GM12878 (cell line): ENCODE results near the gene MCM3AP. TPM values are rescaled to one million over a fixed set of nuclear protein-coding genes. Genes with fewer than 3 reads are reported as not detected.

Experiments
- ATAC-seq: fragments of 200-7000 bp; cut with Tn5 transposase; 3 replicates; pipeline ENCODE4 v1.9.1; 2020; ENCODE audit warnings: mild to moderate bottlenecking, moderate library complexity
- BruUV-seq: library from RNA; stranded (reverse); fragments of 400-500 nt; replicated peaks from 2 replicates; lab custom pipeline; 2021; lab: Mats Ljungman, UMichigan
- CTCF ChIA-PET: fragments of 300-600 bp; sonication (Branson Sonifier 250); formaldehyde crosslinking; extraction: SDS; loops from one replicate; lab custom pipeline; 2021; ENCODE audit warnings: inconsistent platforms; lab: Yijun Ruan, JAX
- POLR2A ChIA-PET: fragments of 350-600 bp; formaldehyde crosslinking; extraction: SDS; loops from one replicate; lab custom pipeline; 2021; ENCODE audit warnings: inconsistent platforms; lab: Charles Lee
- RAD21 ChIA-PET: fragments of 300-600 bp; sonication (Branson Sonifier 250); formaldehyde crosslinking; loops from one replicate; lab custom pipeline; 2023; ENCODE audit warnings: antibody characterized with exemption; ENCODE audit not compliant: unreplicated experiment; lab: Charles Lee
- SMC1A ChIA-PET: fragments of 300-600 bp; sonication (Branson Sonifier 250); formaldehyde crosslinking; loops from one replicate; lab custom pipeline; 2023; ENCODE audit not compliant: unreplicated experiment, uncharacterized antibody; lab: Charles Lee
- DNase-seq: peaks from one replicate; pipeline ENCODE4 v3.0.0-alpha.2; 2011; ENCODE audit warnings: low read depth, low spot score
- FAIRE-seq: peaks from 3 replicates; lab custom pipeline; 2011; peaks lifted over from hg19 to GRCh38; lab: Jason Lieb, UNC
- H2AFZ ChIP-seq: 2 replicates; pipeline ENCODE4 v1.6.0; 2011; ENCODE audit warnings: low read depth, low read length, control low read depth; ENCODE audit not compliant: control insufficient read depth
- H3K27ac ChIP-seq: 2 replicates; pipeline ENCODE4 v1.5.1; 2011; ENCODE audit warnings: control low read depth; ENCODE audit not compliant: control insufficient read depth, insufficient read depth
- H3K27me3 ChIP-seq, 2 experiments: replicated peaks in 1 of 2; 2 replicates each; pipeline versions ENCODE4 v1.6.0 to v1.6.1; 2011; ENCODE audit warnings: low read length in 1 of 2; ENCODE audit not compliant: control insufficient read depth in 2 of 2, insufficient read depth in 2 of 2
- H3K36me3 ChIP-seq, 2 experiments: 2 replicates each; pipeline ENCODE4 v1.5.1; 2011; ENCODE audit warnings: low read length in 1 of 2; ENCODE audit not compliant: control insufficient read depth in 2 of 2, insufficient read depth in 2 of 2
- H3K4me1 ChIP-seq: 2 replicates; pipeline ENCODE4 v1.6.1; 2011; ENCODE audit warnings: mild to moderate bottlenecking, low read length, moderate library complexity, mixed read lengths; ENCODE audit not compliant: control insufficient read depth, insufficient read depth
- H3K4me2 ChIP-seq: 2 replicates; pipeline ENCODE4 v1.6.0; 2011; ENCODE audit warnings: control low read depth; ENCODE audit not compliant: control insufficient read depth, insufficient read depth
- H3K4me3 ChIP-seq: fragments of 200-600 bp; sonication (generic); 2 replicates; pipeline ENCODE4 v1.5.1; 2016
- H3K79me2 ChIP-seq: 2 replicates; pipeline ENCODE4 v1.6.0; 2011; ENCODE audit warnings: low read length; ENCODE audit not compliant: control insufficient read depth, insufficient read depth
- H3K9ac ChIP-seq: 2 replicates; pipeline ENCODE4 v1.8.0; 2011; ENCODE audit warnings: low read length, control low read depth, mixed read lengths; ENCODE audit not compliant: control insufficient read depth, insufficient read depth
- H3K9me3 ChIP-seq: replicated peaks from 3 replicates; pipeline ENCODE4 v1.5.1; 2011; ENCODE audit warnings: mild to moderate bottlenecking, low read length; ENCODE audit not compliant: control insufficient read depth, insufficient read depth
- H4K20me1 ChIP-seq: 2 replicates; pipeline ENCODE4 v1.6.0; 2011; ENCODE audit not compliant: control insufficient read depth, insufficient read depth
- CBX5 ChIP-seq: sonication (generic); IDR thresholded peaks from 2 replicates; pipeline ENCODE4 v1.6.1; 2016; ENCODE audit warnings: low read depth, moderate library complexity, mild to moderate bottlenecking, inconsistent platforms
- CREB1 ChIP-seq: IDR thresholded peaks from 2 replicates; pipeline ENCODE4 v1.6.1; 2012; ENCODE audit warnings: low read depth, mild to moderate bottlenecking, inconsistent platforms
- DPF2 ChIP-seq: fragments of 450-650 bp; IDR thresholded peaks from 2 replicates; pipeline ENCODE4 v1.6.1; 2017; ENCODE audit warnings: mild to moderate bottlenecking
- EP300 ChIP-seq, 2 experiments: fragments of 150-350 bp in 1 of 2; IDR thresholded peaks; 2 replicates each; pipeline ENCODE4 v1.6.1; 2011 to 2012; ENCODE audit warnings: low read depth in 2 of 2, low read length in 2 of 2, borderline replicate concordance in 1 of 2, improper control_type of control experiment in 1 of 2, inconsistent platforms in 1 of 2; ENCODE audit not compliant: control insufficient read depth in 1 of 2
- GATAD2B ChIP-seq: fragments of 450-650 bp; conservative IDR thresholded peaks from 2 replicates; pipeline ENCODE4 v1.6.1; 2017; ENCODE audit warnings: low read depth, mild to moderate bottlenecking, moderate library complexity
- HDAC6 ChIP-seq: fragments of 200-600 bp; sonication (generic); IDR thresholded peaks from one replicate; pipeline ENCODE4 v1.8.0; 2017; ENCODE audit warnings: antibody characterized with exemption; ENCODE audit not compliant: unreplicated experiment
- JUND ChIP-seq: IDR thresholded peaks from 2 replicates; pipeline ENCODE4 v1.6.1; 2012; ENCODE audit warnings: low read depth, mild to moderate bottlenecking, low read length, improper control_type of control experiment, moderate library complexity
- NFYB ChIP-seq: IDR thresholded peaks from 2 replicates; pipeline ENCODE4 v1.6.1; 2011; ENCODE audit warnings: low read depth, mild to moderate bottlenecking, low read length, improper control_type of control experiment, moderate library complexity; ENCODE audit not compliant: insufficient read depth
- POLR2A ChIP-seq: IDR thresholded peaks from 2 replicates; pipeline ENCODE4 v1.6.1; 2011; ENCODE audit warnings: low read depth, mild to moderate bottlenecking, low read length
- POU2F2 ChIP-seq: IDR thresholded peaks from 3 replicates; pipeline ENCODE4 v1.6.1; 2011; ENCODE audit warnings: low read depth, mild to moderate bottlenecking, low read length, borderline replicate concordance
- RELA ChIP-seq: fragments of 450-650 bp; IDR thresholded peaks from 2 replicates; pipeline ENCODE4 v1.8.0; 2014; ENCODE audit warnings: borderline replicate concordance; ENCODE audit not compliant: partially characterized antibody
- RUNX3 ChIP-seq: IDR thresholded peaks from 2 replicates; pipeline ENCODE4 v1.6.1; 2012; ENCODE audit warnings: low read length, inconsistent platforms
- USF2 ChIP-seq: IDR thresholded peaks from 2 replicates; pipeline ENCODE4 v1.6.1; 2011; ENCODE audit warnings: low read depth, low read length, improper control_type of control experiment, borderline replicate concordance
- YBX1 ChIP-seq: fragments of 450-650 bp; IDR thresholded peaks from 2 replicates; pipeline ENCODE4 v1.6.1; 2016; ENCODE audit warnings: antibody characterized with exemption
- WGBS: methylation state at CpG from one replicate; pipeline ENCODE4 v1.1.6; 2016; ENCODE audit warnings: low lambda C conversion rate; ENCODE audit not compliant: insufficient replicate concordance, insufficient coverage; ENCODE audit errors: missing lambda C conversion rate; 5-methylcytosine and 5-hydroxymethylcytosine counted together
- in situ Hi-C: fragments of 300-500 bp; cut with MboI; formaldehyde crosslinking; loops from 9 replicates; pipeline ENCODE4 v1.14.3; 2018; ENCODE audit warnings: mixed read lengths
- intact Hi-C: fragments of 100-400 bp; cut with micrococcal nuclease; formaldehyde crosslinking; loops from one replicate; pipeline ENCODE4 v1.14.2; 2022; ENCODE audit not compliant: unreplicated experiment
- polyA plus RNA-seq, 11 experiments: library from polyadenylated mRNA; depleted of rRNA in 4 of 11; unstranded in 6 of 11; stranded (reverse) in 5 of 11; fragments of >200 nt; fragmentation: Nextera tagmentation in 4 of 11; fragmentation: Illumina TruSeq in 1 of 11; extraction: Ambion mirVana in 4 of 11; extraction: Trizol in 1 of 11; gene quantifications; 1 replicate in 1 of 11; 2 replicates in 10 of 11; pipeline versions ENCODE4 v1.2.1 to v1.2.3, GENCODE V29; 2011 to 2016; ENCODE audit warnings: inconsistent platforms in 2 of 11, missing spikeins in 2 of 11, low read depth in 1 of 11
- total RNA-seq, 4 experiments: library from RNA; depleted of rRNA in 3 of 4; stranded (reverse); fragments of >200 nt in 3 of 4; fragmentation: Illumina TruSeq in 1 of 4; extraction: Trizol in 1 of 4; gene quantifications; 2 replicates each; pipeline versions ENCODE4 v1.2.1 to v1.2.3, GENCODE V29; 2013 to 2021

MCM3AP gene
- total and polyA plus RNA-seq, 10 of the 15 experiments (the other 5 are each of a cell fraction or from before 2014, with no cell fraction given), result 6.1 to 95.7 (median 47.0) TPM

GRCh38 chr21:46256501-46256994 is 28.9 kb downstream of the MCM3AP start:
- SMC1A ChIA-PET, result no interaction called here

DNA sequence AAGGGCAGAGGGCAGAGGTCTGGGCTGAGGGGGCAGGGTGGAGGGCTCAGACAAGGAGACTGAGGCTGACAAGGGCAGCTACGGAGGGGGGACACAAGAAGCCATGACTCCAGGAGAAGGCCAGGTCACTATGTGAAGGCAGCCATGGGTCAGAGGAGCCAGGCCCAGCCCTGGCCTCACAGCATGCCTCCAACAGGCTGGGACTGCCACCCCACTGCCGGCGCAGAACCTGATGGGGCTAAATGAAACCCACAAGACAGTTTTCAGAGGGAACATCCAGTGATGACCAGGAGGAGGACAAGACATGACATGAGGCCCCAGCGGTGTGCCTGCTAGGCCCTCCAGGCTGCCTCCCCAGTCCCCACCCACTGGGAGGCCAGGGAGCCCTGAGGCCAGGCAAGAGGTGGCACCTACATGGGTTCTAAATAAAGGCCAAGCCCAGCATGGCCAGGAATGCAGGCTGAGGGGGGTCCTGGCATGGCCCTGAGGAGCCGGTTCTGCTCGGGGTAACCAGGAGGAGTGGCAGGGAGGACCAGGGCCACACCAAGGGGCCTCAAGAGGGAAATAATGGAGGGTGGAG is 29.6 kb downstream of the MCM3AP start:
- Histone ChIP-seq H2AFZ (no peak overlapping the region), H3K4me3 (no peak overlapping the region), H3K9ac (no peak overlapping the region), H3K79me2 (no peaks in the 10 kb centered on the region), H4K20me1 (no peaks in the 10 kb centered on the region), H3K4me1 (peaks cover 8% of the 10 kb centered on the region), H3K27me3 (no peaks in the 10 kb centered on the region), H3K36me3 (peaks cover 41 to 42% of the 10 kb centered on the region in 2 experiments), H3K9me3 (no peaks in the 10 kb centered on the region; the same call in 2 of the 3 replicates), H3K4me2 (no peak overlapping the region), H3K27ac (no peak overlapping the region)
- DNase-seq (no peak), FAIRE-seq (no peak), ATAC-seq (no peak)
- in situ Hi-C loops, result no loop called here
- TF ChIP-seq YBX1 (no peak), DPF2 (no peak), JUND (no peak), POLR2A (no peak), NFYB (no peak), CBX5 (no peak), EP300 (IDR thresholded peaks at IDR 0.05; ENCODE audit: borderline replicate concordance in 1 of 2, control insufficient read depth in 1 of 2, low read depth in 2 of 2, low read length in 2 of 2) (no peak), USF2 (no peak), HDAC6 (no peak), POU2F2 (no peak), GATAD2B (no peak), RELA (no peak)
- CTCF ChIA-PET, result no interaction called here
- intact Hi-C loops, result loop anchor here (2.0 kb wide), 1 partner anchor 29 kb away; the partner anchor contains the start of gene MCM3AP
- SMC1A ChIA-PET, result no interaction called here
- POLR2A ChIA-PET, result no interaction called here
- BruUV-seq, result no TSS peak
- RAD21 ChIA-PET, result interaction anchor here (3.5 kb wide), 1 partner anchor 28 kb away, joined by 19 read pairs; the partner anchor contains the start of gene LSS
- WGBS, result 99% methylated on average over 6 of the region's 6 CpGs

More at GRCh38 chr21:46256501-46256994, 28.9 kb downstream of the MCM3AP start:
- in situ Hi-C loops, result no loop called here
- no peak for TF ChIP-seq CREB1
- no peak for TF ChIP-seq RUNX3
- no peak for TF ChIP-seq RELA
- TF ChIP-seq HDAC6, result no peak
- no peak for TF ChIP-seq GATAD2B
- DNase-seq (no peak), ATAC-seq (no peak), FAIRE-seq (no peak)
- BruUV-seq, result no TSS peak
- Histone ChIP-seq H3K27me3 (no peaks in the 10 kb centered on the region), H3K36me3 (peaks cover 39 to 44% of the 10 kb centered on the region in 2 experiments), H3K27ac (no peak overlapping the region), H3K4me3 (no peak overlapping the region), H4K20me1 (no peaks in the 10 kb centered on the region), H3K4me1 (peaks cover 8% of the 10 kb centered on the region), H3K4me2 (no peak overlapping the region), H3K9me3 (no peaks in the 10 kb centered on the region; the same call in 2 of the 3 replicates), H3K9ac (no peak overlapping the region), H2AFZ (no peak overlapping the region), H3K79me2 (no peaks in the 10 kb centered on the region)
- WGBS, result 90% methylated on average over 18 of the region's 18 CpGs
- ChIA-PET RAD21 (no interaction called here), CTCF (interaction anchor here (0.6 kb wide), 1 partner anchor 29 kb away, joined by 3 read pairs; the partner anchor contains the start of gene YBEY), POLR2A (no interaction called here)
- intact Hi-C loops, result no loop called here
